Smooth muscle cell of the umbilical artery (primary cell): ENCODE data around the gene ATN1. TPM values are rescaled to one million over a fixed set of nuclear protein-coding genes. Genes with fewer than 3 reads are reported as not detected.

Source experiments
- total RNA-seq: library from RNA; depleted of rRNA; stranded (reverse); fragments of >200 nt; gene quantifications from 2 replicates; pipeline ENCODE4 v1.2.3, GENCODE V29; 2014

The ATN1 gene, protein sequence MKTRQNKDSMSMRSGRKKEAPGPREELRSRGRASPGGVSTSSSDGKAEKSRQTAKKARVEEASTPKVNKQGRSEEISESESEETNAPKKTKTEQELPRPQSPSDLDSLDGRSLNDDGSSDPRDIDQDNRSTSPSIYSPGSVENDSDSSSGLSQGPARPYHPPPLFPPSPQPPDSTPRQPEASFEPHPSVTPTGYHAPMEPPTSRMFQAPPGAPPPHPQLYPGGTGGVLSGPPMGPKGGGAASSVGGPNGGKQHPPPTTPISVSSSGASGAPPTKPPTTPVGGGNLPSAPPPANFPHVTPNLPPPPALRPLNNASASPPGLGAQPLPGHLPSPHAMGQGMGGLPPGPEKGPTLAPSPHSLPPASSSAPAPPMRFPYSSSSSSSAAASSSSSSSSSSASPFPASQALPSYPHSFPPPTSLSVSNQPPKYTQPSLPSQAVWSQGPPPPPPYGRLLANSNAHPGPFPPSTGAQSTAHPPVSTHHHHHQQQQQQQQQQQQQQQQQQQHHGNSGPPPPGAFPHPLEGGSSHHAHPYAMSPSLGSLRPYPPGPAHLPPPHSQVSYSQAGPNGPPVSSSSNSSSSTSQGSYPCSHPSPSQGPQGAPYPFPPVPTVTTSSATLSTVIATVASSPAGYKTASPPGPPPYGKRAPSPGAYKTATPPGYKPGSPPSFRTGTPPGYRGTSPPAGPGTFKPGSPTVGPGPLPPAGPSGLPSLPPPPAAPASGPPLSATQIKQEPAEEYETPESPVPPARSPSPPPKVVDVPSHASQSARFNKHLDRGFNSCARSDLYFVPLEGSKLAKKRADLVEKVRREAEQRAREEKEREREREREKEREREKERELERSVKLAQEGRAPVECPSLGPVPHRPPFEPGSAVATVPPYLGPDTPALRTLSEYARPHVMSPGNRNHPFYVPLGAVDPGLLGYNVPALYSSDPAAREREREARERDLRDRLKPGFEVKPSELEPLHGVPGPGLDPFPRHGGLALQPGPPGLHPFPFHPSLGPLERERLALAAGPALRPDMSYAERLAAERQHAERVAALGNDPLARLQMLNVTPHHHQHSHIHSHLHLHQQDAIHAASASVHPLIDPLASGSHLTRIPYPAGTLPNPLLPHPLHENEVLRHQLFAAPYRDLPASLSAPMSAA (N-terminal part only)
- 20.2 and 26.3 TPM in 2 replicates for total RNA-seq

GRCh38 chr12:6927379-6928021 lies at the start of gene ATN1:
TSS of gene ATN1 (plus strand) at chr12:6927959. CDS start at chr12:6934002, 6,043 bp downstream.

GRCh38 chr12:6904280-6905276 lies 23.2 kb upstream of the ATN1 start, which contains the start of gene LRRC23:
TSS of gene LRRC23 (plus strand) at chr12:6904822. CDS start at chr12:6905634, 812 bp downstream.

DNA sequence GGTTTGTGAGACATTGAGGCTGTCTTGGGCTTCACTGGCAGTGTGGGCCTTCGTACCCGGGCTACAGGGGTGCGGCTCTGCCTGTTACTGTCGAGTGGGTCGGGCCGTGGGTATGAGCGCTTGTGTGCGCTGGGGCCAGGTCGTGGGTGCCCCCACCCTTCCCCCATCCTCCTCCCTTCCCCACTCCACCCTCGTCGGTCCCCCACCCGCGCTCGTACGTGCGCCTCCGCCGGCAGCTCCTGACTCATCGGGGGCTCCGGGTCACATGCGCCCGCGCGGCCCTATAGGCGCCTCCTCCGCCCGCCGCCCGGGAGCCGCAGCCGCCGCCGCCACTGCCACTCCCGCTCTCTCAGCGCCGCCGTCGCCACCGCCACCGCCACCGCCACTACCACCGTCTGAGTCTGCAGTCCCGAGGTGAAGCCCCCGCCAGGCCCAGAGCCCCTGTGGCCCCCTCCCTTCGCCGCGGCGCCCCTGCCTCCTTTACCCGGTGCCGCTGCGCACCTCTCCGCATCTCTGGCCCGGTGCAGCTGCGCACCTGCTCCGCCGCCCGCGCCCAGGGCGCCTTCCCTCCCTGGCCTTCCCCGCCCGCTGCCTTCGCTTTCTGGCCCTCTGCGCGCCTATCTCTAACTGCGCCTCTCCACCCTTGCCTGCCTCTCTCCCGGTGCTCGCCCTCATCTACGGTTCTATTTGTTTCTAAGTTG lies 13.4 kb upstream of the ATN1 start, which contains the start of gene ENO2:
Gene ENO2 (plus strand): TSS at position 335 of the 701 bp plus-strand sequence. CDS start 1,253 bp downstream, outside the sequence.

DNA sequence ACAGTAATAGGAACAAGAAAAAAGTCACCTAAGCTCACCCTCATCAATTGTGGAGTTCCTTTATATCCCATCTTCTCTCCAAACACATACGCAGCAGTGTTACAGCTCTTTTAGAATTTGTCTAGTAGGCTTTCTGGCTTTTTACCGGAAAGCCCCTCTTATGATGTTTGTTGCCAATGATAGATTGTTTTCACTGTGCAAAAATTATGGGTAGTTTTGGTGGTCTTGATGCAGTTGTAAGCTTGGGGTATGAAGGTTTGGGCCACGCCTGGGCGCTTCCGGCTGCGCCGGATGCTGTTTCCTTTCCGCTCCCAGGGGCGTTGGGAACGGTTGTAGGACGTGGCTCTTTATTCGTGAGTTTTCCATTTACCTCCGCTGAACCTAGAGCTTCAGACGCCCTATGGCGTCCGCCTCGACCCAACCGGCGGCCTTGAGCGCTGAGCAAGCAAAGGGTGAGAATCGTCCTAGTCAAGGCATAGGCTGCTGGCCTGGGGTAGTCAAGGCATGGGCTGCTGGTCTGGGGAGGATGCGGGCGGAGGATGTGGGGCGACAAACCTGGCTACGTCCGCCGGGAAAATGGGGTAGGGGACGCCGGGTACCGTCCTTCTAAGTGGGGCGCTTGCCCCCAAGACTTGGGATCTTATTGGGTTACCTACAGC lies 16.1 kb downstream of the ATN1 start, which contains the start of the genes C12orf57 and RNU7-1:
Gene C12orf57 (plus strand): TSS at position 301 of the 659 bp plus-strand sequence. CDS start 100 bp downstream, at position 401.
Gene RNU7-1 (plus strand): TSS at position 95 of the 659 bp plus-strand sequence.

GRCh38 chr12:6950811-6951540 lies 23.2 kb downstream of the ATN1 start, which contains the start of gene PTPN6:
TSS of gene PTPN6 (plus strand) at chr12:6951356. CDS start at chr12:6951513, 157 bp downstream.

Other genes starting within 250 kb of the ATN1 start
- gene ZNF384, start 238.6 kb upstream of the ATN1 start, total RNA-seq: 11.0 and 20.2 TPM in 2 replicates
- gene PIANP, start 227.1 kb upstream of the ATN1 start, total RNA-seq: 0.23 and 0.30 TPM in 2 replicates
- 78.9 and 83.4 TPM in 2 replicates for gene COPS7A, start 203.9 kb upstream of the ATN1 start, total RNA-seq
- gene MLF2, start 174.8 kb upstream of the ATN1 start, total RNA-seq: 184 and 213 TPM in 2 replicates
- 37.4 and 109 TPM in 2 replicates for gene PTMS, start 161.6 kb upstream of the ATN1 start, total RNA-seq
- gene LAG3, start 155.4 kb upstream of the ATN1 start, total RNA-seq: 0.05 TPM in 1 of 2 replicates, not detected in the other
- 1.0 and 1.5 TPM in 2 replicates for gene CD4, start 138.4 kb upstream of the ATN1 start, total RNA-seq
- 2.1 and 2.6 TPM in 2 replicates for gene GPR162, start 106.1 kb upstream of the ATN1 start, total RNA-seq
- gene P3H3, start 99.6 kb upstream of the ATN1 start, total RNA-seq: 216 and 275 TPM in 2 replicates
- 3.6 and 4.7 TPM in 2 replicates for gene GNB3, start 87.0 kb upstream of the ATN1 start, total RNA-seq
- 2.1 and 8.1 TPM in 2 replicates for gene CDCA3, start 76.7 kb upstream of the ATN1 start, total RNA-seq
- gene USP5, start 75.8 kb upstream of the ATN1 start, total RNA-seq: 87.9 and 120 TPM in 2 replicates
- gene TPI1, start 60.4 kb upstream of the ATN1 start, total RNA-seq: 1,296 and 1,307 TPM in 2 replicates
- gene SPSB2, start 54.7 kb upstream of the ATN1 start, total RNA-seq: 2.6 and 5.0 TPM in 2 replicates
- 8.8 and 14.6 TPM in 2 replicates for gene LRRC23, start 23.1 kb upstream of the ATN1 start, total RNA-seq
- 78.1 and 80.9 TPM in 2 replicates for gene ENO2, start 13.4 kb upstream of the ATN1 start, total RNA-seq
- gene RNU7-1, start 15.9 kb downstream of the ATN1 start, total RNA-seq: not detected in 2 replicates
- gene C12orf57, start 16.1 kb downstream of the ATN1 start, total RNA-seq: 47.2 and 210 TPM in 2 replicates
- gene PTPN6, start 23.4 kb downstream of the ATN1 start, total RNA-seq: not detected in 2 replicates
- gene PHB2, start 42.7 kb downstream of the ATN1 start, total RNA-seq: 105 and 148 TPM in 2 replicates
- gene EMG1, start 43.0 kb downstream of the ATN1 start, total RNA-seq: 45.7 and 48.1 TPM in 2 replicates
- gene LPCAT3, start 90.5 kb downstream of the ATN1 start, total RNA-seq: 6.5 and 6.7 TPM in 2 replicates
- 67.2 and 431 TPM in 2 replicates for gene C1S, start 132.8 kb downstream of the ATN1 start, total RNA-seq
- gene C1R, start 164.5 kb downstream of the ATN1 start, total RNA-seq: 22.7 and 129 TPM in 2 replicates
- gene C1RL, start 181.3 kb downstream of the ATN1 start, total RNA-seq: 17.3 and 21.4 TPM in 2 replicates
- gene RBP5, start 200.9 kb downstream of the ATN1 start, total RNA-seq: not detected in 2 replicates
- gene CLSTN3, start 202.4 kb downstream of the ATN1 start, total RNA-seq: 25.2 and 33.8 TPM in 2 replicates